GM21737 (cell line): ENCODE results near the gene FES.

Experiments used
- ATAC-seq: cut with Tn5 transposase; IDR thresholded peaks from one replicate; pipeline ENCODE4 v1.9.1; 2021; ENCODE audit warnings: mild to moderate bottlenecking, moderate library complexity; ENCODE audit not compliant: unreplicated experiment

FES gene

GRCh38 chr15:90875549-90875981, 8.7 kb upstream of the FES start:
- ATAC-seq = no peak

- ATAC-seq = no peak
Measured at GRCh38 chr15:90876046-90876445, 8.3 kb upstream of the FES start.

DNA sequence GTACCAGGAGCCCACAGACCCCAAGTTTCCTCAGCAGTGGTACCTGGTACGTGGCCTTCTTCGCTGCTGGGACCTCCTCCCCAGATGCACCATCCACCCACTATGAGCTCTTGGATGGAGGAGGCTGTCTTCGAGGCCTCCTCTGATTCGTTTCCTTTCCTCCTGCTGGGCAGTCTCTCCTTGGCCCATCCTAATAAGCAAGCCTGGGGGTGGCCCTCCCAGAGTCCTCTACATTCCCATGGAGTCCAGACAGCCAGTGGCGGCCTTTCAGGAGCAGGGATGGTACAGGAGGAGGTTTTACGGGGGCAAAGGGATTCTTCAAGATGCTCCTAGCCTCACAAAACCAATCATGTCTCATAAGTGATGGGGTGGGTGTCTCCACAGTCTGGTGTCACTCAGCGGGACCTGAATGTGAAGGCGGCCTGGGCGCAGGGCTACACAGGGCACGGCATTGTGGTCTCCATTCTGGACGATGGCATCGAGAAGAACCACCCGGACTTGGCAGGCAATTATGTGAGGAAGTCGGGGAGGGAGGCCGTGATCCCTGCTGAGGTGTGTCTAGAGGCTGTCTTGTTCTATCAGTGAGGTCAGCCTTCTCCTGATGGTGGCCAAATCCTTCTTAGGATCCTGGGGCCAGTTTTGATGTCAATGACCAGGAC, 7.7 kb upstream of the FES start:
- no peak for ATAC-seq

DNA sequence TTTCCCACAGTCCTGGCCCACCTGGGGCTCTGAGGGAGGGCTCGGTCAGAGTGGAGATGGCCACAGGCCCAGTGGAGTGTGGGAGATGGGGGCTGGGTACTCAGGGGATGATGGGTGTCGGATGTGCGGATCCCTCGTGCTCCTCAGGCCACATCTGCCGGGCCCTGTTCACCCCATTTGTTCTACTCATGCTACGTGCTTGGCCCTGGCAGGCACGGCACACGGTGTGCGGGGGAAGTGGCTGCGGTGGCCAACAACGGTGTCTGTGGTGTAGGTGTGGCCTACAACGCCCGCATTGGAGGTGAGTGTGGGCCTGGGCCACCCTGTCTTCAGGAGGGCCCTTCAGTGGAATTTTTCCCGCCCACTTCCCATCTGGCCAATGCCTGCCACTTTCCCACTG, 7.0 kb upstream of the FES start:
- no peak for ATAC-seq

DNA sequence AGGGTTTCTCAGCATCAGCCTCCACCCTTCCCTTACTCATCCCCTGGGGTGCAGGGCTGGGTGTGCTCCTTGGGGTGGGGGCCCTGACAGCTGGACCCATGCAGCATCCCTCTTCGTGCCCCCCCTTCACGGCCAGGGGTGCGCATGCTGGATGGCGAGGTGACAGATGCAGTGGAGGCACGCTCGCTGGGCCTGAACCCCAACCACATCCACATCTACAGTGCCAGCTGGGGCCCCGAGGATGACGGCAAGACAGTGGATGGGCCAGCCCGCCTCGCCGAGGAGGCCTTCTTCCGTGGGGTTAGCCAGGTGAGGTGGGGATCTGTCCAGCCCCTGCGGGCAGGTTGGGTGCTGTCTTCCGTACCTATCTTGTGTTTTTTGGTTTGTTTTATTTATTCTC, 6.3 kb upstream of the FES start:
- no peak for ATAC-seq

- ATAC-seq = no peak
Measured at GRCh38 chr15:90878660-90879059, 5.6 kb upstream of the FES start.

DNA sequence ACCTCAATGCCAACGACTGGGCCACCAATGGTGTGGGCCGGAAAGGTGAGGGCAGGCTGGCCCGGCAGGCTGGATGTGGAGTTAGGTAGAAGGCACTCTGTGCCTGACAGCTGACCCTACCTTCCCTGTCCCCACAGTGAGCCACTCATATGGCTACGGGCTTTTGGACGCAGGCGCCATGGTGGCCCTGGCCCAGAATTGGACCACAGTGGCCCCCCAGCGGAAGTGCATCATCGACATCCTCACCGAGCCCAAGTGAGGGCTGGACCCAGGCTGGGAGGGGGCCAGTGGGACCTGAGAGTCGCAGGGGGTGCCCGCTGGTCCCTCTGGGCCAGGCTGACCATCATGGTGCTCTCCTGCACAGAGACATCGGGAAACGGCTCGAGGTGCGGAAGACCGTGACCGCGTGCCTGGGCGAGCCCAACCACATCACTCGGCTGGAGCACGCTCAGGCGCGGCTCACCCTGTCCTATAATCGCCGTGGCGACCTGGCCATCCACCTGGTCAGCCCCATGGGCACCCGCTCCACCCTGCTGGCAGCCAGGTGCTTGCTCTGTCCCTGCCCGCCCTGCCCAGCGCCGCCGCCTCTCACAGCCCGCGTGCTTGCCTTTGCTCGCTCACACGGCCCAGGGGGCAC, 4.5 kb upstream of the FES start:
- no peak for ATAC-seq

DNA sequence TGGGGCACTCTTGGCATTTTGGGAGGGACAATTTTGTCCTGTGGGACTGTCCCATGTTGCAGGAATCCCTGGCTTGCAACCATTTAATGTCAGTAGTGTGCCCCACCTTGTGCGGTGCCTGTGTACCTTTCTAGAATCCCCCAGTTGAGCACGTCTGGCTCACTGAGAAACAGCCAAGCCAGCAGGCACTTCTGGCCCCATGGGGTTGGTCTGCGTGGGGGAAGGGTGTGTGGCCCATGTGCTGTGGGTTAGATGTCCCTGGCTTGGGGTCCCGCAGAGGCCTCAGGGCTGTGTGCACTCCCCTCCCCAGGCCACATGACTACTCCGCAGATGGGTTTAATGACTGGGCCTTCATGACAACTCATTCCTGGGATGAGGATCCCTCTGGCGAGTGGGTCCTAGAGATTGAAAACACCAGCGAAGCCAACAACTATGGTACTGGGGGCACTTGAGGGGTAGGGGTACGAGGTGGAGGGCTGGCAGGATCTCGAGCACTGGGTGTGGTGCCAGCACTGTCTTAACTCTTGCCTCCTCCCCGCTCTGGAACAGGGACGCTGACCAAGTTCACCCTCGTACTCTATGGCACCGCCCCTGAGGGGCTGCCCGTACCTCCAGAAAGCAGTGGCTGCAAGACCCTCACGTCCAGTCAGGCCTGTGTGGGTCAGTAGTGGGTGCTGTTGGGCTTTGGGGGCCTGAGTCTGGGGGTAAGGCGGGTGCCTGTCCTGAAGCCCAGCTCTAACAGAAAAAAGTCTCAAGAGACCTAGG, 3.7 kb upstream of the FES start:
- no peak for ATAC-seq

DNA sequence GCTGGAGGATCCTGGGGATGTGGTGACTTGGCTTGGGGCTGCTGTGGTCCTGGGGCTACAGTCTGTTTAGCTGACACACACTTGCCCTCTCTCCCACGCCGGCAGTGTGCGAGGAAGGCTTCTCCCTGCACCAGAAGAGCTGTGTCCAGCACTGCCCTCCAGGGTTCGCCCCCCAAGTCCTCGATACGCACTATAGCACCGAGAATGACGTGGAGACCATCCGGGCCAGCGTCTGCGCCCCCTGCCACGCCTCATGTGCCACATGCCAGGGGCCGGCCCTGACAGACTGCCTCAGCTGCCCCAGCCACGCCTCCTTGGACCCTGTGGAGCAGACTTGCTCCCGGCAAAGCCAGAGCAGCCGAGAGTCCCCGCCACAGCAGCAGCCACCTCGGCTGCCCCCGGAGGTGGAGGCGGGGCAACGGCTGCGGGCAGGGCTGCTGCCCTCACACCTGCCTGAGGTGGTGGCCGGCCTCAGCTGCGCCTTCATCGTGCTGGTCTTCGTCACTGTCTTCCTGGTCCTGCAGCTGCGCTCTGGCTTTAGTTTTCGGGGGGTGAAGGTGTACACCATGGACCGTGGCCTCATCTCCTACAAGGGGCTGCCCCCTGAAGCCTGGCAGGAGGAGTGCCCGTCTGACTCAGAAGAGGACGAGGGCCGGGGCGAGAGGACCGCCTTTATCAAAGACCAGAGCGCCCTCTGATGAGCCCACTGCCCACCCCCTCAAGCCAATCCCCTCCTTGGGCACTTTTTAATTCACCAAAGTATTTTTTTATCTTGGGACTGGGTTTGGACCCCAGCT, 2.9 kb upstream of the FES start:
- ATAC-seq = no peak

DNA sequence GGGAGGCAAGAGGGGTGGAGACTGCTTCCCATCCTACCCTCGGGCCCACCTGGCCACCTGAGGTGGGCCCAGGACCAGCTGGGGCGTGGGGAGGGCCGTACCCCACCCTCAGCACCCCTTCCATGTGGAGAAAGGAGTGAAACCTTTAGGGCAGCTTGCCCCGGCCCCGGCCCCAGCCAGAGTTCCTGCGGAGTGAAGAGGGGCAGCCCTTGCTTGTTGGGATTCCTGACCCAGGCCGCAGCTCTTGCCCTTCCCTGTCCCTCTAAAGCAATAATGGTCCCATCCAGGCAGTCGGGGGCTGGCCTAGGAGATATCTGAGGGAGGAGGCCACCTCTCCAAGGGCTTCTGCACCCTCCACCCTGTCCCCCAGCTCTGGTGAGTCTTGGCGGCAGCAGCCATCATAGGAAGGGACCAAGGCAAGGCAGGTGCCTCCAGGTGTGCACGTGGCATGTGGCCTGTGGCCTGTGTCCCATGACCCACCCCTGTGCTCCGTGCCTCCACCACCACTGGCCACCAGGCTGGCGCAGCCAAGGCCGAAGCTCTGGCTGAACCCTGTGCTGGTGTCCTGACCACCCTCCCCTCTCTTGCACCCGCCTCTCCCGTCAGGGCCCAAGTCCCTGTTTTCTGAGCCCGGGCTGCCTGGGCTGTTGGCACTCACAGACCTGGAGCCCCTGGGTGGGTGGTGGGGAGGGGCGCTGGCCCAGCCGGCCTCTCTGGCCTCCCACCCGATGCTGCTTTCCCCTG, 2.2 kb upstream of the FES start:
- no peak for ATAC-seq

- no peak for ATAC-seq
Measured at GRCh38 chr15:90882781-90883525, 1.4 kb upstream of the FES start.

DNA sequence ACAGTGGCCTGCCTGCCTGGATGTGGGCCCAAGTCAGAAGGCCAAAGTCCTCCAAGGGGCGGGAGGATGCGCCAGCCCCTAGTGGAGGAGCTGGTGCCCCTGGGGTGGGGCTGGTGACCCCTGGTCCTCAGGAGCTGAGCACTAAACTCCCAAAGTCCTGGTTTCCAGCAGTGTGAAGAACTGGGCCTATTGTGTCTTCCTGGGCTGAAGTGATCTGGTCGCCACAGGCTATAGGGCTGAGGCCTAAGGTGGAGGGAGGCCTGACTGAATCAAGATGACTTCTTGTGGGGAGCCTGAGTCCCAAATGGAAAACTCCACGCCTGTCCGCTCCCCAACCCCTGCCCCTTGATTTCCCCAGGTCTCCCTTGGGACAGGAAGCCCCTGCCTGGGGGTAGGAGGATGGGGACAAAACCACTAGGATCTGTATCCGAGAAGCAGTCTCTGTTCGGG, 753 bp upstream of the FES start:
- no peak for ATAC-seq

DNA sequence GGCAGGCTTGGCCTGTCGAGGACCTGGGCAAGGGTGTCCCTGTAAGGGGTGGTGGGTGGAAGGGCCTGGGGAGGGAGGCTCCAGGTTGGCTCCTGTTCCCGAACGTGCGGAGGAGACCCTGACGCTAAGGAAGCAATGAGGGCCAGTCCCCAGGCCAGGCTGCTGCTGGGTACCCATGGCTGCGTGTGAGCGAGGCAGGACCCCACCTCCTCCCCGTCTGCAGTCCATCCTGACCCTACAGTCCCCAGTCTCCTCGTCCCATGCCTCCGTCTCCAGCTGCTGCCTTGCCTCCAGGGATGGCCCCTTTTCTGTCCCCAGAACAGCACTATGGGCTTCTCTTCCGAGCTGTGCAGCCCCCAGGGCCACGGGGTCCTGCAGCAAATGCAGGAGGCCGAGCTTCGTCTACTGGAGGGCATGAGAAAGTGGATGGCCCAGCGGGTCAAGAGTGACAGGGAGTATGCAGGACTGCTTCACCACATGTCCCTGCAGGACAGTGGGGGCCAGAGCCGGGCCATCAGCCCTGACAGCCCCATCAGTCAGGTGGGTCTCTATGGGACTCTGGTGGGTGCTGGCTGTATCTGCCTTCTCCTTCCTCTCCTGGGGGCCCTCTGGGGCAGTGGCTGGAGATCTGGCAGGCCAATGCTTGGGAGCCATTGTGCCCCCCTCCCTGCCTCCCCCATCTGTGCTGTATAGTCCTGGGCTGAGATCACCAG, 571 bp downstream of the FES start:
- no peak for ATAC-seq

- peak; percentile 50 for ATAC-seq
Measured at GRCh38 chr15:90885432-90886290, 1.4 kb downstream of the FES start.

GRCh38 chr15:90886291-90886614, 1.9 kb downstream of the FES start:
- no peak for ATAC-seq

- no peak for ATAC-seq
Measured at GRCh38 chr15:90887037-90887481, 2.8 kb downstream of the FES start.

GRCh38 chr15:90889313-90889730, 5.0 kb downstream of the FES start:
- ATAC-seq = no peak

DNA sequence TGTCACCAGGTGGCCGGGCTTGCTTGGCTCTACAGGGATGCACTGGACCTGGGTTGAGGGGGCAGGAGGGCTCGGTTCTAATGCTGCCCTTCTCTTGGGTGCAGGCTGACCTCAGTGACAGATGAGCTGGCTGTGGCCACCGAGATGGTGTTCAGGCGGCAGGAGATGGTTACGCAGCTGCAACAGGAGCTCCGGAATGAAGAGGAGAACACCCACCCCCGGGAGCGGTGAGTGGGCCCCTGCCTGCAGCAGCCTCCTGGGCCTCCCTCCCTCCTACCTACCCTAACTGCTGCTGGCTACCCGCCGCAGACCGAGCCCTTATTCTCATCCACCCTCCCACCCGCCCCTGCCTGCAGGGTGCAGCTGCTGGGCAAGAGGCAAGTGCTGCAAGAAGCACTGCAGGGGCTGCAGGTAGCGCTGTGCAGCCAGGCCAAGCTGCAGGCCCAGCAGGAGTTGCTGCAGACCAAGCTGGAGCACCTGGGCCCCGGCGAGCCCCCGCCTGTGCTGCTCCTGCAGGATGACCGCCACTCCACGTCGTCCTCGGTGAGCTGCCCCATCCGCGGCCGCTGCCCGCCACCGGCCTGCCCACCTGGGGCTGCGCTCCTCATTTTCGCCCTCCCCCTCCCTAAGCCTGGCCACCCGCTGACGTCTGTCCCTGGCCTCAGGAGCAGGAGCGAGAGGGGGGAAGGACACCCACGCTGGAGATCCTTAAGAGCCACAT, 5.6 kb downstream of the FES start:
- ATAC-seq = no peak
